HCT116 (cell line): ENCODE results near the gene MS4A8. TPM values are rescaled to one million over a fixed set of nuclear protein-coding genes. Genes with fewer than 3 reads are reported as not detected.

ENCODE experiments used
- ATAC-seq: fragments of 200-7000 bp; cut with Tn5 transposase; 2 replicates; pipeline ENCODE4 v1.9.1; 2020; ENCODE audit warnings: mild to moderate bottlenecking, moderate library complexity
- BruUV-seq: library from RNA; stranded (reverse); fragments of 400-500 nt; replicated peaks from 2 replicates; lab custom pipeline; 2021; lab: Mats Ljungman, UMichigan
- CTCF ChIA-PET: fragments of 300-600 bp; sonication (Branson Sonifier 250); formaldehyde crosslinking; loops from one replicate; lab custom pipeline; 2021; ENCODE audit warnings: antibody characterized with exemption; lab: Charles Lee
- POLR2A ChIA-PET: fragments of 300-600, 350-600 bp; sonication (Branson Sonifier 250); formaldehyde crosslinking; loops from one replicate; lab custom pipeline; 2021; ENCODE audit warnings: antibody characterized with exemption; lab: Charles Lee
- RAD21 ChIA-PET, 2 experiments: fragments of 300-600 bp; sonication (Branson Sonifier 250); formaldehyde crosslinking; loops; one replicate each; lab custom pipeline; 2023; ENCODE audit warnings: low total read pairs in 2 of 2; ENCODE audit not compliant: uncharacterized antibody in 2 of 2, unreplicated experiment in 2 of 2, low non-redundant PET in 1 of 2; lab: Charles Lee
- DNase-seq: peaks from one replicate; pipeline ENCODE4 v3.0.0-alpha.2; 2010; ENCODE audit warnings: low read depth, low spot score
- H2AFZ ChIP-seq: fragments of 200-600 bp; shearing (Covaris generic), sonication (generic); 2 replicates; pipeline ENCODE4 v1.6.1; 2017; ENCODE audit warnings: low read depth, mixed run types, mixed read lengths, antibody characterized with exemption, low read length; ENCODE audit not compliant: poor library complexity, severe bottlenecking
- H3K27ac ChIP-seq: 2 replicates; pipeline ENCODE4 v1.5.1; 2012; ENCODE audit warnings: low read depth, low read length
- H3K27me3 ChIP-seq: fragments of 200-600 bp; sonication (generic); 2 replicates; pipeline ENCODE4 v1.6.1; 2016; ENCODE audit warnings: mixed run types, low read length, mixed read lengths; ENCODE audit not compliant: insufficient read depth
- H3K36me3 ChIP-seq, 2 experiments: fragments of 200-500 bp in 1 of 2; fragments of 200-600 bp in 1 of 2; sonication (Bioruptor generic) in 1 of 2; sonication (generic) in 1 of 2; 2 replicates each; pipeline versions ENCODE4 v1.5.1 to v1.6.1; 2014 to 2016; ENCODE audit warnings: low read length in 2 of 2, inconsistent platforms in 1 of 2, mixed read lengths in 1 of 2, mixed run types in 1 of 2; ENCODE audit not compliant: insufficient read depth in 2 of 2, control insufficient read depth in 1 of 2
- H3K4me1 ChIP-seq, 2 experiments: fragments of 200-600 bp in 1 of 2; sonication (generic) in 1 of 2; 2 replicates each; pipeline versions ENCODE4 v1.5.1 to v1.6.1; 2012 to 2017; ENCODE audit warnings: low read length in 2 of 2, inconsistent platforms in 1 of 2, mild to moderate bottlenecking in 1 of 2, mixed read lengths in 1 of 2, mixed run types in 1 of 2, moderate library complexity in 1 of 2; ENCODE audit not compliant: insufficient read depth in 2 of 2, control insufficient read depth in 1 of 2
- H3K4me2 ChIP-seq: fragments of 200-600 bp; sonication (generic); 2 replicates; pipeline ENCODE4 v1.6.1; 2017; ENCODE audit warnings: mixed run types, low read length, mixed read lengths
- H3K4me3 ChIP-seq, 2 experiments: fragments of 200-600 bp in 1 of 2; sonication (generic) in 1 of 2; replicated peaks in 1 of 2; 2 replicates each; pipeline ENCODE4 v1.5.1; 2011 to 2016; ENCODE audit warnings: low read length in 2 of 2, control low read depth in 1 of 2, low read depth in 1 of 2, mild to moderate bottlenecking in 1 of 2, mixed read lengths in 1 of 2, mixed run types in 1 of 2
- H3K79me2 ChIP-seq: fragments of 200-600 bp; sonication (generic); 2 replicates; pipeline ENCODE4 v1.6.1; 2017; ENCODE audit warnings: mild to moderate bottlenecking, mixed run types, low read length, moderate library complexity, mixed read lengths; ENCODE audit not compliant: insufficient read depth
- H3K9ac ChIP-seq: fragments of 200-600 bp; sonication (generic); 2 replicates; pipeline ENCODE4 v1.6.1; 2016; ENCODE audit warnings: low read length, mixed read lengths
- H3K9me2 ChIP-seq: fragments of 200-600 bp; sonication (generic), shearing (Covaris generic); 2 replicates; pipeline ENCODE4 v1.6.1; 2017; ENCODE audit warnings: mixed run types, mild to moderate bottlenecking, moderate library complexity; ENCODE audit not compliant: insufficient read depth
- H3K9me3 ChIP-seq, 2 experiments: fragments of 200-500 bp in 1 of 2; fragments of 200-600 bp in 1 of 2; sonication (Bioruptor generic) in 1 of 2; sonication (generic) in 1 of 2; 2 replicates each; pipeline ENCODE4 v1.6.1; 2014 to 2017; ENCODE audit warnings: low read length in 2 of 2, mixed read lengths in 2 of 2, inconsistent platforms in 1 of 2, low read depth in 1 of 2, mild to moderate bottlenecking in 1 of 2, mixed run types in 1 of 2, moderate library complexity in 1 of 2; ENCODE audit not compliant: control insufficient read depth in 1 of 2, insufficient read depth in 1 of 2
- H4K20me1 ChIP-seq: fragments of 200-600 bp; sonication (generic), shearing (Covaris generic); 2 replicates; pipeline ENCODE4 v1.6.1; 2017; ENCODE audit warnings: mixed run types, mild to moderate bottlenecking, moderate library complexity; ENCODE audit not compliant: insufficient read depth
- CTCF ChIP-seq, 3 experiments: fragments of 200-600 bp in 1 of 3; sonication (generic) in 1 of 3; IDR thresholded peaks in 2 of 3; conservative IDR thresholded peaks in 1 of 3; 2 replicates each; pipeline ENCODE4 v1.5.1; 2012 to 2017; ENCODE audit warnings: low read depth in 2 of 3, low read length in 2 of 3, antibody characterized with exemption in 1 of 3, borderline replicate concordance in 1 of 3, control low read depth in 1 of 3, mild to moderate bottlenecking in 1 of 3, mixed read lengths in 1 of 3, mixed run types in 1 of 3, moderate library complexity in 1 of 3; ENCODE audit not compliant: insufficient read depth in 1 of 3
- EGR1 ChIP-seq: IDR thresholded peaks from 2 replicates; pipeline ENCODE4 v1.6.1; 2012; ENCODE audit warnings: low read depth
- EZH2phosphoT487 ChIP-seq: fragments of 200-600 bp; IDR thresholded peaks from 2 replicates; pipeline ENCODE4 v1.6.1; 2018; ENCODE audit warnings: antibody characterized with exemption, borderline replicate concordance
- RAD21 ChIP-seq: IDR thresholded peaks from 2 replicates; pipeline ENCODE4 v1.6.1; 2012; ENCODE audit warnings: low read depth, mild to moderate bottlenecking
- intact Hi-C: fragments of 100-400 bp; cut with micrococcal nuclease; formaldehyde crosslinking; loops from 2 replicates; pipeline ENCODE4 v1.10.0; 2022
- total RNA-seq: library from RNA; stranded (reverse); gene quantifications from one replicate; pipeline ENCODE4 v1.2.1, GENCODE V29; 2021; ENCODE audit not compliant: unreplicated experiment

MS4A8 gene
- total RNA-seq, 1 experiment from 2014 or later, result 0.17 TPM

DNA sequence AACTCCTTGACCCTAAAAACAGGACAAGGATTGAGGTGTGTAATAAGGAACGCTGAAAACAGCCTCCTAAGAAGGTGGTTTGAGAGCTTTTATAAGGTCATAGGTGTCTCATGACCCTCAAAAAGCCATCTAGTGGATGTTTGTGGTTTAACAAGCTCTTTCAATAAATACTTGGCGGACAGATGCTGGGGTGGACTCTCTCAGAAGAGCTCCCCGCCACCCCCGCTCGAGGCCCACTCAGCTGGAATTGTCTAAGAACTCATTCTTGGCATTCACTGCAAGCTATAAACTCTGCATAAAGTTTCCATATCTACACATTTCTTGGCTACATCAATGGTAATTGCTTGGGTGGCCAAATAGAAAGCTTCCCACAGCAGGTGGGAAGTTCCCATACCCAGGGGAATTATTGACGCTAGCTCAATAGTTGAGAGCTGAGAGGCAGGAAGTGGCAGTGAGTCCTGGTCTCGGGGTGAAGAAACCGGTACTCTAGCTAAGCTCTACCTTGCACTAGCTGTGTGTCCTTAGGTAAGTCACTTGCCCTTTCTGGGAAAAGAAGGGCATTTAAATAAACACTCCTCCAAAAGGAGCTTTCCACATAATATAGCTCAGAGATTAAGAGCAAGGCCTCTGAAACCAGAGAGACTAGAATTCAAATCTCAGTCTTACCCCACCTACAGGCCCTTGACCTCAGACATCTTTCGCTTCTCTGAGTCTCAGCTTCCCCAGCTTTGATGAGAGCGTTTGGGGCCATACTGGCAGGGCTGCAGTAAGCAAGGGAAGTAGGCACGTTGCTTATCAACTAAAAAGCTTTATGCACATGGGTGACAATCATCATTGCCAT lies 63.7 kb downstream of the MS4A8 start:
- no peaks in the 10 kb centered on the region for H3K9me2 ChIP-seq
- ATAC-seq, result peak; percentile 49
- H3K79me2 ChIP-seq, result no peaks in the 10 kb centered on the region
- H3K27me3 ChIP-seq, result 0 out of 2 replicates have a peak, but pooled peaks cover 5% of the 10 kb centered on the region
- no peaks in the 10 kb centered on the region for H3K9me3 ChIP-seq
- H3K27ac ChIP-seq, result no peak overlapping the region
- RAD21 ChIA-PET, result interaction anchor here in 1 of 2 experiments (0.9 kb wide), 2 partner anchors 12 to 105 kb away, joined by 3 read pairs; no protein-coding TSS in a partner anchor
- H3K4me1 ChIP-seq, result peaks cover 8 to 10% of the 10 kb centered on the region in 2 experiments; a peak in 2 of 4 replicates
- no peak overlapping the region for H3K4me2 ChIP-seq
- no peaks in the 10 kb centered on the region for H4K20me1 ChIP-seq
- no peaks in the 10 kb centered on the region for H3K36me3 ChIP-seq
- POLR2A ChIA-PET, result no interaction called here
- intact Hi-C loops, result no loop called here
- CTCF ChIA-PET, result interaction anchor here (0.6 to 4.3 kb wide), 20 partner anchors 9 to 498 kb away, joined by 3 to 31 read pairs (median 5); partner anchors contain the start of gene MS4A8
- no peak overlapping the region for H2AFZ ChIP-seq
- no peak overlapping the region for H3K4me3 ChIP-seq
- no TSS peak for BruUV-seq
- TF ChIP-seq EZH2phosphoT487 (no peak), RAD21 (peak; percentile 21; the same call in 1 of the 2 replicates), CTCF (IDR thresholded peaks at IDR 0.05 in 2 of 3, conservative IDR thresholded peaks at IDR 0.05 in 1 of 3; ENCODE audit: borderline replicate concordance in 1 of 3, insufficient read depth in 1 of 3, low read depth in 2 of 3, low read length in 2 of 3) (peak; percentile 34 to 59 (median 47); a peak in 5 of 6 replicates), EGR1 (no peak)
- DNase-seq, result peak; percentile 7
- H3K9ac ChIP-seq, result no peak overlapping the region
